ENCODE measurements around the gene ARFGEF2.
A peak's percentile ranks its signal among the peaks of the same experiment; 100 is the strongest.

ARFGEF2 gene

DNA sequence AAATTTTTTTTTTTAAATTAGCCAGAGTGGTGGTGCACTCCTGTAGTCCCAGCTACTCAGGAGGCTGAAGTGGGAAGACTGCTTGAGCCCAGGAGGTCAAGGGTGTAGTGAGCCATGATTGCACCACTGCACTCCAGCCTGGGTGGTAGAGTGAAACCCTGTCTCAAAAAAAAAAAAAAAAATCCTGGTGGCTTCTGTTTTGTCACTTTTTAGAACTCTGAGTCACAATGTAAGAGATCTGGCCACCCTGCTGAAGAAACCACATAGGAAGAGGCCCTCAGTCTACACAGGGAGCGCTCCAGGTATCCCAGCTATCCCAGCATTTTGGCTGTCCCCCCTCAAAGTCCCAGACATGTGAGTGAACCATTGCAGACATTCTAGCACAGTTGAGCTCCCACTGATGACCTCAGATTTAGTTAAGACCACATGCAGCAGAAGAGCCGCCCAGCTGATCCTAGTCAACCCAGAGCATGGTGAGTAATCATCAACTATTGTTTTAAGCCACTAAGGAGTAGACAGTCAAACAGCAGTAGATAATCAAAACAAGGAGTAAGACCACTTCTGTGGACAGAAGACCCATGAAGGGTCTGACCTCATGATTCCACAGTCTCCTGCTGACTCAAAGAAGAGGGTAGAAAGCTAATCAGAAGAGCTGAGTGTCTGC lies 12.7 kb upstream of the ARFGEF2 start:
- TF ChIP-seq, protein P1, sequence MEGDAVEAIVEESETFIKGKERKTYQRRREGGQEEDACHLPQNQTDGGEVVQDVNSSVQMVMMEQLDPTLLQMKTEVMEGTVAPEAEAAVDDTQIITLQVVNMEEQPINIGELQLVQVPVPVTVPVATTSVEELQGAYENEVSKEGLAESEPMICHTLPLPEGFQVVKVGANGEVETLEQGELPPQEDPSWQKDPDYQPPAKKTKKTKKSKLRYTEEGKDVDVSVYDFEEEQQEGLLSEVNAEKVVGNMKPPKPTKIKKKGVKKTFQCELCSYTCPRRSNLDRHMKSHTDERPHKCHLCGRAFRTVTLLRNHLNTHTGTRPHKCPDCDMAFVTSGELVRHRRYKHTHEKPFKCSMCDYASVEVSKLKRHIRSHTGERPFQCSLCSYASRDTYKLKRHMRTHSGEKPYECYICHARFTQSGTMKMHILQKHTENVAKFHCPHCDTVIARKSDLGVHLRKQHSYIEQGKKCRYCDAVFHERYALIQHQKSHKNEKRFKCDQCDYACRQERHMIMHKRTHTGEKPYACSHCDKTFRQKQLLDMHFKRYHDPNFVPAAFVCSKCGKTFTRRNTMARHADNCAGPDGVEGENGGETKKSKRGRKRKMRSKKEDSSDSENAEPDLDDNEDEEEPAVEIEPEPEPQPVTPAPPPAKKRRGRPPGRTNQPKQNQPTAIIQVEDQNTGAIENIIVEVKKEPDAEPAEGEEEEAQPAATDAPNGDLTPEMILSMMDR (IDR thresholded peaks at IDR 0.05; ENCODE audit: low read depth, low read length, missing control alignments): no peak
- DNase-seq: no peak
- Histone ChIP-seq H3K27me3 (replicated peaks) (no peaks in the 10 kb centered on the region), H3K36me3 (replicated peaks) (no peaks in the 10 kb centered on the region), H3K27ac (no peak overlapping the region), H3K4me3 (ENCODE audit: low read depth, low read length) (no peak overlapping the region)
- in situ Hi-C loops (cut with HindIII; ENCODE audit: low pct_ligation_motif_present, low sequenced_read_pairs): loop anchor here (25.0 kb wide), 1 partner anchor 246 kb away; no protein-coding TSS in a partner anchor

DNA sequence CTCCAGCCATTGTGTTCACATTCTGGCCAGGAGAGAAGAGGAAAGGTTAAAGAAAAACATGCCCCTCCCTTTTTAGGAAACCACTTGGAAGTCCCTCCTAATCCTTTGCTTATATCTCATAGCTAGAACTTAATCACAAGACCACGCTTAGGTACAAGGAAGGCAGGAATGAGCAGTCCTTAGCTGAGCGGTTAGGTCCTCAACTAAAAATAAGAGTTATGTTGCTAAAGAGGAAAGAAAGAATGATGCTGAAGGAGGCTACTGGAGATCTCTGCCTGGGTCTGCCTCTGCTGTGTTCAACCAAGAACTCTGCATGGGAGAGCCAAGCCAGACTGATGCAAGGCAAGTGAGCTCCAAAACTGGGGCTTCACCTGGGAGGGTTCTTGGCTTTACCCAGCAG lies 11.6 kb upstream of the ARFGEF2 start:
- H3K27me3 ChIP-seq (replicated peaks): no peaks in the 10 kb centered on the region
- DNase-seq: no peak
- no peak overlapping the region for H3K27ac ChIP-seq
- H3K36me3 ChIP-seq (replicated peaks): no peaks in the 10 kb centered on the region
- TF ChIP-seq, protein P1 (IDR thresholded peaks at IDR 0.05; ENCODE audit: low read depth, low read length, missing control alignments): no peak
- in situ Hi-C loops (cut with HindIII; ENCODE audit: low pct_ligation_motif_present, low sequenced_read_pairs): loop anchor here (25.0 kb wide), 1 partner anchor 248 kb away; no protein-coding TSS in a partner anchor
- H3K4me3 ChIP-seq (ENCODE audit: low read depth, low read length): no peak overlapping the region

DNA sequence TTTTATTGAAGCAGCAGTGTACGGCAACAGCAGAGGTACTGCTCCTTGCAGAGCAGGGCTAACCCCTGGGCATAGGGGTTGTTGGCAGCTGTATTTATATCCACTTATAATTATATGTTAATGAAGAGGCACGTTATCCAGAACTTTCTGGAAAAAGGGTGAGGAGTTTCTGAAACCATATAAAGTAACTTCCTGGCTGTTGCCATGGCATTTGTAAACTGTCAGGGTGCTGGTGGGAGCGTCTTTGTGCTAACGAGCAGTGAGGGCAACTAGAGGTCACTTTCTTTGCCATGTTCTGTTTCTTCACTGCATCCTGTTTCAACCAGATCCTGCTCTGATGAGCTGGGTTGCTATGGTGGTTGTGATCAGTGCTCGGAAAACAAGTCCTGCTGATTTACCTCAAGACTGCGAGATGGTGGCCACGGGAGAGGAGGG lies 11.1 kb upstream of the ARFGEF2 start:
- in situ Hi-C loops (cut with HindIII; ENCODE audit: low pct_ligation_motif_present, low sequenced_read_pairs): loop anchor here (25.0 kb wide), 1 partner anchor 248 kb away; no protein-coding TSS in a partner anchor
- H3K27ac ChIP-seq: no peak overlapping the region
- TF ChIP-seq, protein P1 (IDR thresholded peaks at IDR 0.05; ENCODE audit: low read depth, low read length, missing control alignments): no peak
- no peak overlapping the region for H3K4me3 ChIP-seq (ENCODE audit: low read depth, low read length)
- DNase-seq: peak; percentile 47
- no peaks in the 10 kb centered on the region for H3K36me3 ChIP-seq (replicated peaks)
- H3K27me3 ChIP-seq (replicated peaks): no peaks in the 10 kb centered on the region

DNA sequence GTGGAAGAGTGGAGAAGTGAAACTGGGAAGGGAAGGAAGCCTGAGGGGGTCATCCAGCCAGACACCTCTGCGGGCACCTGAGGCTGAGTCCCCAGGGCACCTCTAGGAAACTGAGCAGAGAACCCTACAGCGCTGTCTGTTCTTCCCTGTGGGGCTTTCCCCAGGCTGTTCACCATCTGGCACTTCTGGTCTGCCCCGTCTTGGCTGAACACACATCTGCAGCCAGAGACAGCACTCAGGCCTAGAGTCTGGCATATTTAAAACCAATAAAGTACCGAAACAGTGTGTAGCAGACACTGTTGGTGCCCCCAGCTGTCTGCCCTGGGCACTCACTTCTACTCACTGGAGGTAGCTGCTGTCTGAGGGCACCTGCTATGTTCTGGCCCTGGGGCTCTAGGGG lies 9.4 kb upstream of the ARFGEF2 start:
- TF ChIP-seq, protein P1 (IDR thresholded peaks at IDR 0.05; ENCODE audit: low read depth, low read length, missing control alignments): no peak
- in situ Hi-C loops (cut with HindIII; ENCODE audit: low pct_ligation_motif_present, low sequenced_read_pairs): loop anchor here (25.0 kb wide), 1 partner anchor 250 kb away; no protein-coding TSS in a partner anchor
- no peaks in the 10 kb centered on the region for H3K27me3 ChIP-seq (replicated peaks)
- no peak overlapping the region for H3K27ac ChIP-seq
- H3K4me3 ChIP-seq (ENCODE audit: low read depth, low read length): no peak overlapping the region
- DNase-seq: no peak
- no peaks in the 10 kb centered on the region for H3K36me3 ChIP-seq (replicated peaks)

DNA sequence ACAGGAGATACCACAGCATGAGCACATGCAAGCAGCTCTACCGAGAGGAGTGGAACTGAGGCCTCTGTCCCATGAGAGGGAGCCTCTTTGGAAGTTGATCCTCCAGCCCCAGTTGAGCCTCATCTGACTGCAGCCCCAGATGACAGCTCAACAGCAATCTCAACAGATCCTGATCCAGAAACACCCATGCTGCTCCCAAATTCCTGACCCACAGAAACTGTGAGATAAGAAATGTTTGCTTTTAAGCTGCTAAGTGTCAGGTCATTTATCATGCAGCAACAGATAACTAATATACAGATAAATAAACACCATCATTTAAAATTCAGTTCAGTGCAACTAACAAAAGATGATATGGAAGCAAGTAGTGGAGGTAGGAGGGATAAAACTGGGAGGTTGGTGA lies 4.8 kb upstream of the ARFGEF2 start:
- H3K4me3 ChIP-seq (ENCODE audit: low read depth, low read length): no peak overlapping the region
- DNase-seq: no peak

More for the DNA sequence above, 4.8 kb upstream of the ARFGEF2 start:
- Histone ChIP-seq H3K27ac (no peak overlapping the region), H3K27me3 (replicated peaks) (no peaks in the 10 kb centered on the region), H3K36me3 (replicated peaks) (no peaks in the 10 kb centered on the region)
- in situ Hi-C loops (cut with HindIII; ENCODE audit: low pct_ligation_motif_present, low sequenced_read_pairs): loop anchor here (25.0 kb wide), 1 partner anchor 254 kb away; no protein-coding TSS in a partner anchor
- TF ChIP-seq, protein P1 (IDR thresholded peaks at IDR 0.05; ENCODE audit: low read depth, low read length, missing control alignments): no peak

Measured in brain microvascular endothelial cell (primary cell).